Liver (tissue), 9 donors: Measurements from ENCODE around the gene ADK. TPM values are rescaled to one million over a fixed set of nuclear protein-coding genes. Genes with fewer than 3 reads are reported as not detected.

ENCODE experiments used
- DNase-seq: peaks from one replicate; pipeline ENCODE4 v3.0.0-alpha.2; 2017; ENCODE audit warnings: low spot score
- H3K27ac ChIP-seq, 2 donors: one replicate each; pipeline ENCODE4 v1.7.0; 2013; ENCODE audit warnings: inconsistent platforms in 2 of 2, low read length in 2 of 2, control low read depth in 1 of 2, low read depth in 1 of 2, mild to moderate bottlenecking in 1 of 2
- H3K27me3 ChIP-seq, 4 donors: one replicate each; pipeline versions ENCODE4 v1.6.1 to v1.7.0; 2013; ENCODE audit warnings: low read length in 3 of 4, inconsistent platforms in 1 of 4, mild to moderate bottlenecking in 1 of 4, moderate library complexity in 1 of 4; ENCODE audit not compliant: control insufficient read depth in 4 of 4, insufficient read depth in 4 of 4
- H3K36me3 ChIP-seq, 4 donors: one replicate each; pipeline versions ENCODE4 v1.6.1 to v1.7.0; 2013; ENCODE audit warnings: low read length in 3 of 4, mild to moderate bottlenecking in 3 of 4, low read depth in 1 of 4, moderate library complexity in 1 of 4; ENCODE audit not compliant: control insufficient read depth in 4 of 4, insufficient read depth in 3 of 4
- H3K4me1 ChIP-seq, 4 donors: one replicate each; pipeline versions ENCODE4 v1.6.1 to v1.7.0; 2013; ENCODE audit warnings: low read length in 3 of 4, mild to moderate bottlenecking in 3 of 4, moderate library complexity in 1 of 4; ENCODE audit not compliant: control insufficient read depth in 4 of 4, insufficient read depth in 4 of 4
- H3K4me3 ChIP-seq, 3 donors: one replicate each; pipeline versions ENCODE4 v1.6.1 to v1.7.0; 2013; ENCODE audit warnings: low read length in 3 of 3, control low read depth in 1 of 3, low read depth in 1 of 3, mild to moderate bottlenecking in 1 of 3
- H3K9ac ChIP-seq, 2 donors: one replicate each; pipeline ENCODE4 v1.7.0; 2013; ENCODE audit warnings: low read length in 2 of 2, mild to moderate bottlenecking in 2 of 2, moderate library complexity in 2 of 2, control low read depth in 1 of 2, low read depth in 1 of 2
- H3K9me3 ChIP-seq, 4 donors: one replicate each; pipeline versions ENCODE4 v1.6.1 to v1.7.0; 2013; ENCODE audit warnings: low read length in 3 of 4; ENCODE audit not compliant: control insufficient read depth in 4 of 4
- ATF3 ChIP-seq: IDR thresholded peaks from 2 replicates; pipeline ENCODE4 v1.6.1; 2016; ENCODE audit warnings: antibody characterized with exemption
- CTCF ChIP-seq: fragments of 150-350 bp; IDR thresholded peaks from 2 replicates; pipeline ENCODE4 v1.5.1; 2017; ENCODE audit warnings: improper control_type of control experiment, low read depth, low read length; ENCODE audit not compliant: missing input control
- EGR1 ChIP-seq, 2 donors: IDR thresholded peaks; 2 replicates each; pipeline ENCODE4 v1.6.1; 2016 to 2018; ENCODE audit warnings: antibody characterized with exemption in 2 of 2, low read depth in 2 of 2
- FOXA1 ChIP-seq: IDR thresholded peaks from 2 replicates; pipeline ENCODE4 v1.6.1; 2016; ENCODE audit warnings: antibody characterized with exemption
- GABPA ChIP-seq, 2 donors: IDR thresholded peaks in 1 of 2; conservative IDR thresholded peaks in 1 of 2; 2 replicates each; pipeline ENCODE4 v1.6.1; 2016; ENCODE audit warnings: antibody characterized with exemption in 2 of 2, mild to moderate bottlenecking in 1 of 2, moderate library complexity in 1 of 2
- HNF4G ChIP-seq: IDR thresholded peaks from 2 replicates; pipeline ENCODE4 v1.6.1; 2016; ENCODE audit warnings: antibody characterized with exemption
- JUND ChIP-seq, 2 donors: IDR thresholded peaks; 2 replicates each; pipeline ENCODE4 v1.6.1; 2016; ENCODE audit warnings: antibody characterized with exemption in 2 of 2
- MAX ChIP-seq: IDR thresholded peaks from 2 replicates; pipeline ENCODE4 v1.6.1; 2016; ENCODE audit warnings: antibody characterized with exemption
- RAD21 ChIP-seq, 2 donors: IDR thresholded peaks; 2 replicates each; pipeline ENCODE4 v1.6.1; 2016; ENCODE audit warnings: antibody characterized with exemption in 2 of 2, mild to moderate bottlenecking in 2 of 2
- REST ChIP-seq: IDR thresholded peaks from 2 replicates; pipeline ENCODE4 v1.6.1; 2016; ENCODE audit warnings: antibody characterized with exemption, mild to moderate bottlenecking
- RXRA ChIP-seq, 2 donors: IDR thresholded peaks; 2 replicates each; pipeline ENCODE4 v1.6.1; 2017 to 2018; ENCODE audit warnings: antibody characterized with exemption in 2 of 2, mild to moderate bottlenecking in 1 of 2
- YY1 ChIP-seq: IDR thresholded peaks from 2 replicates; pipeline ENCODE4 v1.6.1; 2016; ENCODE audit warnings: antibody characterized with exemption, mild to moderate bottlenecking
- WGBS: extraction: QIAGEN DNeasy Blood & Tissue Kit; methylation state at CpG from one replicate; pipeline ENCODE4 v1.1.7; 2013; 5-methylcytosine and 5-hydroxymethylcytosine counted together
- polyA plus RNA-seq, 2 donors: library from polyadenylated mRNA; stranded (reverse) in 1 of 2; unstranded in 1 of 2; fragments of 200-250 nt in 1 of 2; fragments of >200 nt in 1 of 2; fragmentation: Nextera tagmentation in 1 of 2; extraction: Ambion mirVana in 1 of 2; gene quantifications; one replicate each; pipeline versions ENCODE4 v1.2.1 to v1.2.3, GENCODE V29; 2013 to 2015
- total RNA-seq, 2 donors: library from RNA; depleted of rRNA; stranded (reverse); fragments of >200 nt; gene quantifications; one replicate each; pipeline ENCODE4 v1.2.3, GENCODE V29; 2014
- donor health status: healthy.
- donor health status: healthy.
- donor health status: healthy.
- donor health status: healthy.
- donor health status: healthy.

Gene ADK
- total and polyA plus RNA-seq, 4 donors: 18.0 to 110 (median 65.5) TPM

GRCh38 chr10:74507951-74508350, 356.9 kb downstream of the ADK start:
- WGBS: 98% methylated on average over 1 of the region's 1 CpG
- Histone ChIP-seq H3K36me3 (peaks cover 3 to 4% (median 4%) of the 10 kb centered on the region in 4 donors), H3K27me3 (no peaks in the 10 kb centered on the region), H3K4me3 (no peak overlapping the region), H3K4me1 (no peaks in the 10 kb centered on the region), H3K9ac (no peak overlapping the region), H3K27ac (no peak overlapping the region), H3K9me3 (peaks cover 0 to 5% (median 1%) of the 10 kb centered on the region in 4 donors)
- no peak for TF ChIP-seq JUND (IDR thresholded peaks at IDR 0.05)
- no peak for TF ChIP-seq GABPA (IDR thresholded peaks at IDR 0.05 in 1 of 2, conservative IDR thresholded peaks at IDR 0.05 in 1 of 2)
- TF ChIP-seq RAD21 (IDR thresholded peaks at IDR 0.05): no peak
- DNase-seq: no peak

GRCh38 chr10:74510594-74510993, 359.6 kb downstream of the ADK start:
- peaks cover 0 to 5% (median 1%) of the 10 kb centered on the region in 4 donors for H3K9me3 ChIP-seq
- H3K27me3 ChIP-seq: no peaks in the 10 kb centered on the region
- no peak for DNase-seq
- TF ChIP-seq YY1 (no peak), RAD21 (IDR thresholded peaks at IDR 0.05) (no peak), REST (no peak)
- no peak overlapping the region for H3K27ac ChIP-seq
- peaks cover 3 to 4% (median 4%) of the 10 kb centered on the region in 4 donors for H3K36me3 ChIP-seq
- H3K4me1 ChIP-seq: no peaks in the 10 kb centered on the region
- H3K9ac ChIP-seq: no peak overlapping the region
- no peak overlapping the region for H3K4me3 ChIP-seq
- WGBS: 95% methylated on average over 3 of the region's 3 CpGs

- Histone ChIP-seq H3K36me3 (peaks cover 2 to 4% (median 3%) of the 10 kb centered on the region in 4 donors), H3K27me3 (no peaks in the 10 kb centered on the region), H3K27ac (no peak overlapping the region), H3K9ac (no peak overlapping the region), H3K9me3 (peaks cover 0 to 5% (median 1%) of the 10 kb centered on the region in 4 donors), H3K4me3 (no peak overlapping the region), H3K4me1 (no peaks in the 10 kb centered on the region)
- DNase-seq: no peak
- no peak for TF ChIP-seq EGR1 (IDR thresholded peaks at IDR 0.05; ENCODE audit: low read depth in 2 of 2)
Measured at GRCh38 chr10:74511051-74511450, 360.0 kb downstream of the ADK start.

- H3K4me3 ChIP-seq: no peak overlapping the region
- TF ChIP-seq ATF3 (no peak), HNF4G (no peak), GABPA (IDR thresholded peaks at IDR 0.05 in 1 of 2, conservative IDR thresholded peaks at IDR 0.05 in 1 of 2) (no peak), FOXA1 (no peak), CTCF (no peak), RAD21 (IDR thresholded peaks at IDR 0.05) (no peak), EGR1 (IDR thresholded peaks at IDR 0.05; ENCODE audit: low read depth in 2 of 2) (no peak), RXRA (IDR thresholded peaks at IDR 0.05) (no peak), MAX (no peak)
- H3K9me3 ChIP-seq: peaks cover 0 to 5% (median 1%) of the 10 kb centered on the region in 4 donors
- H3K36me3 ChIP-seq: peaks cover 0 to 4% (median 0%) of the 10 kb centered on the region in 4 donors
- H3K27ac ChIP-seq: no peak overlapping the region
- DNase-seq: no peak
- H3K4me1 ChIP-seq: no peaks in the 10 kb centered on the region
- H3K27me3 ChIP-seq: no peaks in the 10 kb centered on the region
- H3K9ac ChIP-seq: no peak overlapping the region
- WGBS: 97% methylated on average over 1 of the region's 1 CpG
Measured at GRCh38 chr10:74514322-74514721, 363.3 kb downstream of the ADK start.
